ENCODE results near the gene FEZF2.

- no peak for TF ChIP-seq CTCF (IDR thresholded peaks at IDR 0.05)
- no peak for TF ChIP-seq EP300 (IDR thresholded peaks at IDR 0.05)
Observed at GRCh38 chr3:62387251-62387650, 13.9 kb upstream of the FEZF2 start.
